Stomach smooth muscle (tissue), 2 donors: ENCODE results near the gene GOLGA6L7.

Experiments
- H3K27ac ChIP-seq: one replicate; pipeline ENCODE4 v1.7.0; 2013; ENCODE audit warnings: mild to moderate bottlenecking, low read length, inconsistent platforms
- H3K27me3 ChIP-seq, 2 donors: one replicate each; pipeline ENCODE4 v1.7.0; 2013; ENCODE audit warnings: low read length in 2 of 2; ENCODE audit not compliant: insufficient read depth in 2 of 2, control insufficient read depth in 1 of 2
- H3K36me3 ChIP-seq, 2 donors: one replicate each; pipeline ENCODE4 v1.7.0; 2013; ENCODE audit warnings: low read length in 2 of 2; ENCODE audit not compliant: control insufficient read depth in 2 of 2, insufficient read depth in 2 of 2
- H3K4me1 ChIP-seq: one replicate; pipeline ENCODE4 v1.7.0; 2013; ENCODE audit warnings: low read length; ENCODE audit not compliant: control insufficient read depth, insufficient read depth
- H3K4me3 ChIP-seq, 2 donors: one replicate each; pipeline ENCODE4 v1.7.0; 2013; ENCODE audit warnings: low read length in 2 of 2
- H3K9ac ChIP-seq, 2 donors: one replicate each; pipeline ENCODE4 v1.7.0; 2013; ENCODE audit warnings: low read length in 2 of 2, mild to moderate bottlenecking in 1 of 2
- H3K9me3 ChIP-seq, 2 donors: one replicate each; pipeline ENCODE4 v1.7.0; 2013; ENCODE audit warnings: low read length in 2 of 2; ENCODE audit not compliant: control insufficient read depth in 2 of 2
- donor health status: healthy.
- donor health status: Pancreatic carcinoma.

GOLGA6L7 gene

DNA sequence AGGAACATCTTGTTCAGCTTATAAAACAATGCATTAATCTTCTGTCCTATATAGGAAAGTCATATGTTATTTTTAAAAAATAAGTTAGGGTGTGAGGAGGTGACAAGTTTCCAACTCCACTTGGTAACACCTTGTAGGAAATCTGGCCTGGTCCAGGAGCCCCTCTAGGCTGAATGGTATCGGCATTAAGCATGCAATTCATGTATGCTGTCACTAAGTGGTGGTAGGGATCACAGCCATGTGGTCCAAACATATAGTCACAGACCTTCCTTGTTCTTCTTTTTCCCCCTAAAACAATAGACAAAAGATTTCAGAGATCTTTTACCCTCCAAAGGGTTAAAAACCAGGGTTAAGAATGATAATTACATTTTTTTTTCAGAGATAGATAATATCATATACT is 33.2 kb upstream of the GOLGA6L7 start:
- Histone ChIP-seq H3K36me3 (no peaks in the 10 kb centered on the region), H3K9ac (no peak overlapping the region), H3K27ac (no peak overlapping the region), H3K9me3 (no peaks in the 10 kb centered on the region), H3K27me3 (peaks cover 7 to 11% of the 10 kb centered on the region in 2 donors), H3K4me1 (peaks cover 4% of the 10 kb centered on the region), H3K4me3 (no peak overlapping the region)

DNA sequence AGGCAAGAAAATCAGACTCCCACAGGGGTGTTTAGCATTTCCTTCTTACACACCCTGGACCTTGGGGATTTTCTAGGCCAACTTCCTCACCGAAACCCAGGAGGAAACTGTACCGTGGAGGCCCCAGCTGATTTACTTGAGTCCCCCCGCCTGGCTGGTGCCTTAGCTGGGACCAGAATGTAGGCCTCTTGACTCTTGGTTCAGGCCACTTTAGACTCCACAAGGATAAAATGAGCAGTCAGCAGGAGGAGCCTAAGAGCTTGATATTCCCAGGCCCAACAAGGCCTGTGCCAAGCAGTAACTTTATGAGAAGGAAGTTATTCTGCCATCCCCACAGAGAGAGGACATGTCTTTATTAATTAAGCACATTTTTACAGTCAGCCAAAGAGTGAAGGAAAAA is 32.7 kb upstream of the GOLGA6L7 start:
- H3K4me3 ChIP-seq, result no peak overlapping the region
- no peak overlapping the region for H3K9ac ChIP-seq
- H3K36me3 ChIP-seq, result no peaks in the 10 kb centered on the region
- H3K4me1 ChIP-seq, result peaks cover 4% of the 10 kb centered on the region
- no peak overlapping the region for H3K27ac ChIP-seq
- peaks cover 7 to 10% of the 10 kb centered on the region in 2 donors for H3K27me3 ChIP-seq
- no peaks in the 10 kb centered on the region for H3K9me3 ChIP-seq

DNA sequence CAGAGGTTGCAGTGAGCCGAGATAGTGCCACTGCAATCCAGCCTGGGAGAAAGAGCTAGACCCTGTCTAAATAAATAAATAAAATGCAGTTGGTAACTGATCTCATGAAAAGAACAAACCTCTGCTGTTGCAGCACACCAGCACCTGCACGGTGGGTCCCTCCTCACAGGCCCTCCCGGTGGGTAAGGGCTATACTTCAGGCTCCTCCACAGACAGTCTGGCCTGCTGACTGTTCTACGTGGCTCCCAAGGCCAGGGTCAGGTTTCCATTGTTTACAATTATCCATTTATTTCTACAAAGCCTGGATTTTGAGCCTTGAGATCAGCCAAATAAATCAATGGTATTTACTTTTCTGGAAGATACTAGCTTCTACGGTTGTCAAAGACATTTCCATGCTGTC is 32.2 kb upstream of the GOLGA6L7 start:
- H3K9me3 ChIP-seq, result no peaks in the 10 kb centered on the region
- no peak overlapping the region for H3K4me3 ChIP-seq
- H3K27ac ChIP-seq, result no peak overlapping the region
- peaks cover 4% of the 10 kb centered on the region for H3K4me1 ChIP-seq
- no peak overlapping the region for H3K9ac ChIP-seq
- no peaks in the 10 kb centered on the region for H3K36me3 ChIP-seq
- H3K27me3 ChIP-seq, result peaks cover 7 to 10% of the 10 kb centered on the region in 2 donors

DNA sequence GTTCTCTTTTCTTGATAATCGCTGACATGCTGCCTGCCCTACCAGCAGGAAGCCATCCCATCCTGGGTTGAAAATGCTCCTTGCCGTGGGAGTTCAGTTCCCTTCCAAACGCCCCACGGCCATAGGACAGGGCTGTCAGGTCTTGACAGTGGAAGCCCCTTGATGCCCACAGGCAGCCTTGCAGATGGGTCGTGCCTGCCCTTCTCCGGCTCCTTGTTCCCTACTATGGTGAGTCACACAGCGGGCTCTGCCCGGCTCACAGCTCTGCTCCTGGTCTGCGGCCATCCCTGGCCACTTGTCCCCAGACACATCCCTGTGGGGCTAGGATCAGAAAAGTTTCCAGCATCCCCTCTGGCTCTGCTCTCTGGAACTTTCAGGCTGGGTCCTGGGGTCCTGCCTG is 31.1 kb upstream of the GOLGA6L7 start:
- H3K9me3 ChIP-seq, result no peaks in the 10 kb centered on the region

DNA sequence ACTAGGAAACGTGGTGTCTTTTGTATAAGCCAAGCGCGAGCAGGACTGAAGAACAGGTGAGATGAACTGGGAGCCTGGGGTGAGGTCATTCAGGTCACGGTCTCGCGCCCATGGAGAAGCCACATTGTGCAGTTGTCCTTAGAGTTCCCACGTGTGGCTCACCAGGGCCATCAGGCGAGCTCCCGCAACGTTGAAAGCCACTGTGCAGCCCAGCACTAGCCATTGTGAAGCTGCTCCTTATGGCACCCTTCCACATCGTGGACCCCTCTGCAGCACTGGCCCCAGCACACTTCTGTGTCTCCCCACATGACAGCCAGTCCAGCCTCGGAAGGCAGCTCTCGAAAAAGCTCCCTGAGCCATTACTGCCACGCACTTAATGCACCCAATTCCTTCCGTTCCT is 29.8 kb upstream of the GOLGA6L7 start:
- Histone ChIP-seq H3K27ac (no peak overlapping the region), H3K27me3 (no peaks in the 10 kb centered on the region), H3K9ac (no peak overlapping the region), H3K36me3 (no peaks in the 10 kb centered on the region), H3K9me3 (no peaks in the 10 kb centered on the region), H3K4me3 (no peak overlapping the region), H3K4me1 (no peaks in the 10 kb centered on the region)

More for the DNA sequence above, 31.1 kb upstream of the GOLGA6L7 start:
- Histone ChIP-seq H3K36me3 (no peaks in the 10 kb centered on the region), H3K9ac (no peak overlapping the region), H3K27ac (no peak overlapping the region), H3K27me3 (peaks cover 0 to 2% of the 10 kb centered on the region in 2 donors), H3K4me3 (no peak overlapping the region), H3K4me1 (no peaks in the 10 kb centered on the region)

DNA sequence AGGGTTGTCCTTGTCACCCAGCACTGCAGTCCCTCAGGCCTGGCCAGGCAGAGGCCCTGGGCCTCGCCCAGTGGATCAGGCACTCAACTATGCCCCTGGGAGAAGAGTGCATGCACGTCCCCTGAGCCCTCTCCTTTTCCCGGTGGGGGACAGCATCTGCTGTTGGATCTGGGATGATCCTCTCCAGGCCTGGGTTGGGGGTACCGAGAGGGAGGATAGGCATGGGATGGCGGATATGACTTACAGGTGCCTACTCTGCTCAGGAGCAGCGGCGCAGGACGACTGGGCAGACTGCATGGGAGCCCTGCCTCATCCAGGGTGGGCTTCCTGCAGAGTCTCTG is 28.4 kb upstream of the GOLGA6L7 start:
- Histone ChIP-seq H3K9me3 (no peaks in the 10 kb centered on the region), H3K4me1 (no peaks in the 10 kb centered on the region), H3K27ac (no peak overlapping the region), H3K4me3 (no peak overlapping the region), H3K27me3 (no peaks in the 10 kb centered on the region), H3K36me3 (no peaks in the 10 kb centered on the region), H3K9ac (no peak overlapping the region)

DNA sequence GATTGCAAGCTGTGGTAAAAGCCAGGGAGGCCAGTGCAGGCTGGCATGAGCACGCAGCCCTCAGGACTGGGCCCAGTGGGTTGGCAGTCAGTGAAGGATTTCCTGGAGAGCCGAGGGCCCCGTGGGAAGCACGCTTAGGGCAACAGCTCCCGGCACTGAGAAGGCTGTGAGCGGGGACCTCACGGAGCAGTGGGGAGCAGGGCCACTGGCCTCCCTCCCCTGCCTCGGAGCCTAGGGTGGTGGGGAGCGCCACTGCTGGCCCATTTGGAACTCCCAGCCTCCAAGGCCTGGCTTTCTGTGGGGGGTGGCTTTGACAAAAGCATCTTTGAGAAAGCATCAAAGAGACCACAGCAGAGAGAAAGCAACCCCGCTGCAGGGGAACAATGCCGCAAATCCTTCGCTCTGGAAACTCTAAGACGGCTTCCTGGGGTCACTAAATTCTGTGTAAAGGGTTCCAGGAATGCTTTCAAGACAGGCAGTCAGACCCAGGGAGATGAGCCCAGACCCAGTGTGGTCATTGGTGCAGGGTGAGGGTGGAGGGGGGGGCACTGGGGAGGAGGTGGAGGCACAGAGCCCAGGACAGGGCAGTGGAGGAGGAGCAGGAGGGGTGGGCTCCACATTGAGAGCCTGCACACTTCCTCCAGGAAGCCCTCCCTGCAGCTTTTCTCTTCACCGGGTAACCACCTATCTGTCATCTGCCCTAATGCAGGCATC is 27.8 kb upstream of the GOLGA6L7 start:
- Histone ChIP-seq H3K4me3 (no peak overlapping the region), H3K9ac (no peak overlapping the region), H3K27me3 (no peaks in the 10 kb centered on the region), H3K27ac (no peak overlapping the region), H3K36me3 (no peaks in the 10 kb centered on the region), H3K9me3 (peaks cover 0 to under 1% of the 10 kb centered on the region in 2 donors), H3K4me1 (no peaks in the 10 kb centered on the region)

DNA sequence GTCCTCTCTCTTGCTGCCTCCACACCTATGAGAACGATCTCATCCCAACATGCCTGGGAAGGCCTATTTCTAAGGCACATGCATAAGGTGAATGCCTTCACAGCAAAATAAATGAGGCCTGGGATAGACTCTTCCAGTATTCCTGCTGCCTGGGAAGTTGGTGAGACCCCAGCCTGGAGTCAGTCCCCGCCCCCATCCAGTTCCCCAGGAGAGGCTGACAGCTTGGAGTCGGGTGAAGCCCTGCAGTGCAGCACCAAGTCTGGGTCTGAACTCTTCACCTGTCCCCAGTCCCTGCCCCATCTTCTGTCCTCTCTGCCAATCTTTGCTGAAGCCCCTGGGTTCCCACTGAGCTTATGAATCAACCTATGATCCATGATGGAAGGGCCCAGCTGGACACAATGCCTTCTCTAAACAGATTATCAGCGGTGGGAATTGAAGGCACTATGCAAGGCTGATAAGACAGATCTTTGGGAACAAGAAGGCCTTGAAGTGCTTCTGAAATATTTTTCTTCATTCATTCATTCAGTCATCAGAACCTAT is 27.1 kb upstream of the GOLGA6L7 start:
- no peaks in the 10 kb centered on the region for H3K36me3 ChIP-seq
- no peaks in the 10 kb centered on the region for H3K27me3 ChIP-seq
- no peaks in the 10 kb centered on the region for H3K4me1 ChIP-seq
- peaks cover 0 to 3% of the 10 kb centered on the region in 2 donors for H3K9me3 ChIP-seq
- no peak overlapping the region for H3K27ac ChIP-seq
- H3K4me3 ChIP-seq, result no peak overlapping the region
- H3K9ac ChIP-seq, result no peak overlapping the region

DNA sequence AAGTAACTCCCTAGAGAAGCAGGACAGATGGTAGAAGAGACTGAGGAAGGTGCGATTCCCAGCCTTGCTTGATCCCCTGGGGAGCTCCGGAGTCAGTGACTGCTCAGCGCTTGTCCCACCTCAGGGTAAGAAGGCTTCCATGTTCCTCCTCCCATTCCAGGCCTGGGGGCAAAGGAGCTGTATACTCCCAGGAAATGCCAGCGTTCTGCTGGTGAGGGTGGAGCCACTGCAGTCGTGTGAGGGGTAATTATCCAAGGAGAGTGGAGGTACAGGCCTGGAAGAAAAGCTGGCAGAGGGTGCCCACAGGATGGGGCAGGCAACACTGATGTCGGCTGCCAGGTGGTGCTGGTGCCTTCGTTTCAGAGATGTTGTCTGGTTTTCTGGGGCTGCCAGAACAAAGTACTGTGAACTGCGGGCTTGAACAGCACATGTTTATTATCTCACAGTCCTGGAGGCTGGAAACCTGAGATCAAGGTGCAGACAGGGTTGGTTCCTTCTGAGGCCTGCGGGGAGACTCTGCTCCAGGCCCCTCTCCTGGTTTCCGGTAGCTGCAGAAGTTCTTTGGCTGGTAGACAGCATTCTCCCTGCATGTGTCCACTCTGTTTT is 25.2 kb upstream of the GOLGA6L7 start:
- Histone ChIP-seq H3K4me1 (no peaks in the 10 kb centered on the region), H3K9me3 (peaks cover 0 to 3% of the 10 kb centered on the region in 2 donors), H3K27me3 (no peaks in the 10 kb centered on the region), H3K27ac (no peak overlapping the region), H3K9ac (no peak overlapping the region), H3K4me3 (no peak overlapping the region), H3K36me3 (no peaks in the 10 kb centered on the region)

DNA sequence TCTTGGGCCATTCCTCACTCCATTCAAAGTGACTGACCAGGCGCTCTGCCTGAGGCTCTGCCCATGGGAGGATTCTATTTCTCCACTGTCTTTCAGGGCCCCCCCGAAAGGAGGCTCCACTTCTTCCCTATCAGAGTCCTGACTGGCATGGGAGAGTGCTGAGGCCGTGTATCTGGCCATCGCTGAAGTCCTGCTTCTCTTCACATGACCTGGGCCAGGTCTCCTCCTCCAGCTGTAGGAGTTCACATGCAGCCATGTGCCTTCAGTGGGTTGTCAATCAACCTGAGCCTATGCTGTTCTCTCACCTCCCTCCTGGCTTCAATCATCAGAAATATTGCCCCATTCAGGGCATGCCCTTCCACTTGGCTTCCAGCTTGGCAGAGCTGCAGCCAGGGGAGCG is 24.6 kb upstream of the GOLGA6L7 start:
- no peak overlapping the region for H3K27ac ChIP-seq

DNA sequence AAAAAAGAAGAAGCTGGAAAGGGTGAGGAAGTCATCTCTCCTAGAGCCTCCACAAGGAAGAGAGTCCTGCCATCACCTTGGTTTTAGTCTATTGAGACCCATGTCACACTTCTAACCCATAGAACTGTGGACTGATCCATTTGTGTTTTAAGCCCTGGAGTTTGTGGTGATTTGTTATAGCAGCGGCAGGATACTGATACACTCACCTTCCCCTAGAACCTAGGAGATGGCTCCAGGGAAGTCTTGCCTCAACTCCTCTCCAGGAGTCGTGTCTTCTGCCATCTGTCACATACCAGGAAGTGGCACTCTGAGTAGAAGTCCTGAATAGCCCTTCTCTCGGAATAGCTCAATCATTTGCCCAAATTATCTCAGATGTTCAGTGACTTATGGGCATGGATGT is 22.7 kb upstream of the GOLGA6L7 start:
- Histone ChIP-seq H3K27ac (no peak overlapping the region), H3K4me1 (no peaks in the 10 kb centered on the region), H3K27me3 (no peaks in the 10 kb centered on the region), H3K4me3 (no peak overlapping the region), H3K9me3 (peaks cover 0 to 3% of the 10 kb centered on the region in 2 donors), H3K36me3 (no peaks in the 10 kb centered on the region), H3K9ac (no peak overlapping the region)

More for the DNA sequence above, 24.6 kb upstream of the GOLGA6L7 start:
- no peaks in the 10 kb centered on the region for H3K27me3 ChIP-seq
- no peaks in the 10 kb centered on the region for H3K4me1 ChIP-seq
- H3K36me3 ChIP-seq, result no peaks in the 10 kb centered on the region
- no peak overlapping the region for H3K9ac ChIP-seq
- H3K9me3 ChIP-seq, result peaks cover 0 to 3% of the 10 kb centered on the region in 2 donors
- no peak overlapping the region for H3K4me3 ChIP-seq
